ENCODE results near the gene KLHDC7B.

KLHDC7B gene

DNA sequence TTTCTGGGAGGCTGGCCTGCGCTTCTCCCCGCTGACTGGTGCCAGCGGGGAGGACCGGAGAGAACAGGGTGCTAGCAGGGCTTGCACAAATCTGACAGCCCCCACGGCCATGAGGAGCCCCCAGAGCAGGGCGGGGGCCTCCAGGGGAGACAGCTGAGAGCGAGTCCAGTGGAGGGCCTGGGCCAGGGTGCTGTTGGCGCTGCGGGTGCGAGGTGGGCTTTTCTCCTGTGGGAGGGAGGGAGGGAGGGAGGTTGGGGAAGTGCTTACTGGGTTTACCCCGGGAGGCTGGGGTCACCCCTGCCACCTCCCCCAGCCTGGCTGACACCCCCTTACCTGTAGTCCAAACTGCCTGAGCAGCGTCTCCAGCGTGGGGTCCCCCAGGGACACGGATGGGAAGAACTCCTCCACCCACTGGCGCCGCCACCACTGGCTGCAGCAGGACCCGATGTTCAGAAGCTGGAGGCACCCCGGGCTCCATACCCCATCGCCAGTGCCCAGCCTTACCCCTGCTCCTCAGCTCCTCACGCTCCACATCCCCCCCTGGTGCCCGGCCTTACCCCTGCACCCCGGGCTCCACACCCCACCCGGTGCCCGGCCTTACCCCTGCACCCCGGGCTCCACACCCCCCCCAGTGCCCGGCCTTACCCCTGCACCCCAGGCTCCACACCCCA lies 42.1 kb upstream of the KLHDC7B start:
- no peak overlapping the region for H3K4me3 ChIP-seq (replicated peaks; ENCODE audit: low read depth, low read length)
- TF ChIP-seq, protein P1, sequence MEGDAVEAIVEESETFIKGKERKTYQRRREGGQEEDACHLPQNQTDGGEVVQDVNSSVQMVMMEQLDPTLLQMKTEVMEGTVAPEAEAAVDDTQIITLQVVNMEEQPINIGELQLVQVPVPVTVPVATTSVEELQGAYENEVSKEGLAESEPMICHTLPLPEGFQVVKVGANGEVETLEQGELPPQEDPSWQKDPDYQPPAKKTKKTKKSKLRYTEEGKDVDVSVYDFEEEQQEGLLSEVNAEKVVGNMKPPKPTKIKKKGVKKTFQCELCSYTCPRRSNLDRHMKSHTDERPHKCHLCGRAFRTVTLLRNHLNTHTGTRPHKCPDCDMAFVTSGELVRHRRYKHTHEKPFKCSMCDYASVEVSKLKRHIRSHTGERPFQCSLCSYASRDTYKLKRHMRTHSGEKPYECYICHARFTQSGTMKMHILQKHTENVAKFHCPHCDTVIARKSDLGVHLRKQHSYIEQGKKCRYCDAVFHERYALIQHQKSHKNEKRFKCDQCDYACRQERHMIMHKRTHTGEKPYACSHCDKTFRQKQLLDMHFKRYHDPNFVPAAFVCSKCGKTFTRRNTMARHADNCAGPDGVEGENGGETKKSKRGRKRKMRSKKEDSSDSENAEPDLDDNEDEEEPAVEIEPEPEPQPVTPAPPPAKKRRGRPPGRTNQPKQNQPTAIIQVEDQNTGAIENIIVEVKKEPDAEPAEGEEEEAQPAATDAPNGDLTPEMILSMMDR (IDR thresholded peaks at IDR 0.05; ENCODE audit: low read length, missing control alignments), result no peak
- no peak for DNase-seq (ENCODE audit: low read depth)

DNA sequence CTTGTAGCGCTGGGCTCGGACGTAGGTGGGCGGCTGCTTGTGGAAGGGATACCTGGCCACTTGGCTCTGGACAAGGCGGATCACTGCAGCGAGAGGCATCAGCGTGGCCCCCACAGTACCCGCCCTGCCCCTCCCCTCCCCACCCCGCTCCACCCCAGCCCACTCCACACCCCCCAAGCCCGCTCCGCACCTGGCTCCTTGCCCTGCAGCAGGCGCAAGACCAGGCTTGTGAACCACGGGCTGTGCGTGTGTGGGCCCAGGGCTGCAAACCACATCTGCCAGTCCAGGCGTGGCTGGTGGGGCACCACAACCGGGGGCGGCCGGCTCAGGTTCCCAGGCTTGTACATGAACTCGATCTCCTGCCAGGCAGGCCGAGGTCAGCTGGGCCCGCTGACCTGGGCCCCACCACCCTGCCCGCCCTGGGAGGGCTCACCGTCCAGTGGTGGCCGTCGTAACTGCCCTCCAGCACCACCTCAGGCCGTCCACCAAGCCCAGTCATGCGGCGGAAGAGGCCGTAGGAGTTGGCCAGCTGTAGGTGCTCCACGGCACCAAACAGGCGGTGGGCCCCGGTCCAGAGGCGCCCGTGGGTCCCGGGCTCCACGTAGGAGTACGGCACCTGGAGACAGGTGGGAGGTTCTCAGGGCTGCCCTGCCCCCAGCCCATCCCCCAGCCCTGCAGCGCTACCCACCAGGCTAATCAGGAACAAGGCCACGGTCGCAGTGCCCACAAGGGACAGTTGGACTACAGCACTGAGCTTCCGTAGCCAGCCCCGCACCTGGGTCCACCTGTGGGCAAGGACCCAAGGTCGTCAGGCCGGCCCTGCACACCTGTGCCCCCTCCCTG lies 41.1 kb upstream of the KLHDC7B start:
- no peak overlapping the region for H3K4me3 ChIP-seq (replicated peaks; ENCODE audit: low read depth, low read length)
- no peak for DNase-seq (ENCODE audit: low read depth)
- TF ChIP-seq, protein P1 (IDR thresholded peaks at IDR 0.05; ENCODE audit: low read length, missing control alignments), result no peak

DNA sequence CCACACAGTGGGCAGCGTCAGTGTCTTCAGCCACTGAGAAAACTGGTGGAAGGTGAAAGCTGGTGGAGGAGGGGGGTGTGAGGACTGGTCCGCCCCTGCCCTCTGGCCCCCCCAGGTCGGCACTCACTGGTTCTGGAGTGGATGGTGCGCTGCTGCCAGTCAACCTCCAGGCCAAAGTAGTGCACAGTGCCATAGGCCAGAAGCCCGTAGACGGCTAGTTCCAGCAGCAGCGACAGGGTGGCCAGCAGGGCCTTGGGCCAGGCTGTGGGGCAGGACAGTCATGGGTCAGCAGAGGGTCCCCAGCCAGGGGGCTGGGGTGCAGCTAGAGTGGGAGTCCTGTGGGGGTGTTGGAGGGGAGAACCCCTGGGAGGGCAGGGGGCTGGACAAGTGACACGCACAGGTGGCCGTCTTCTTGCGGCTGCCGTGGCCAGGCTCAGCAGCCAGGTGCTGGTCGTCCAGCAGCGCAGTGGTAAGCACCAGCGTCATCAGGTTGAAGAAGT lies 40.4 kb upstream of the KLHDC7B start:
- no peak for DNase-seq (ENCODE audit: low read depth)
- TF ChIP-seq, protein P1 (IDR thresholded peaks at IDR 0.05; ENCODE audit: low read length, missing control alignments), result no peak
- no peak overlapping the region for H3K4me3 ChIP-seq (replicated peaks; ENCODE audit: low read depth, low read length)

DNA sequence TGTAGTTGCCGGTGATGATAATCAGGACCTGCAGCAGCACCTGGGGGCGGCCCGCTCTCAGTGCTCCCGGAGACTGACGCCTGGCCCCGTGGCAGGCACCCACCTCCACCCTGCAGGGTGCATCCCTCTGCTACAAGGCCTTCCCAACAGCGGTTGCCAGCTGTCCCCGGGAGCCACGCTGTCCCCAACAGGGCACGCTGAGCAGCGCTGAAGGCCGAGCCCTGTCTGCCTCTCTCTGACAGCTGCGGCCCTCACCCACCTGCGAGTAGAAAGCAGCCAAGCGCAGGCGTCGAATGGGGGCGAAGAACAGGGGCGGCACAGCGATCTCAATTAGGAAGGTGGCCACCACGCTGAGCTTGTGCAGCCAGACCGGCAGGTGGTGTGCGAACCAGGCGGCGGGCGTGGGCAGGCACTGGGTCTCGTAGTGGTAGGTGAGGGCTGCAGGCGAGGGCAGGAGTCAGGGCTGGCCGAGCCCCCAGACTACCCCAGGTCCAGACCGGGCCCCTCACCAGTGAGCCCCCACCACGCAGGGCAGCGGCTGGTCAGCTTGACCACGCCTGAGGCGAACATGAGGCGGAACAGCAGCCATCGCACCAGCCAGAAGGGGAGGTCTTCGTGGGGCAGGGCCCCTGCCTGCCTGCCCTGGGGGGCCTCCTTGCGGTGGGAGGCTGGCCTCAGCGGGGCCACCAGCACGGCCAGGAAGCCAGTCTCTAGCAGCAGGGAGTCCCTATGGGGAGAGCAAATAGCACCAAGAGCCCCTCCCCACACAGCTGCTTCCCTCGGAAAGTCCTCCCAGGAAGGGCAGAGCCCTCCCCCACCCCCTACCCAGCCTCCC lies 39.7 kb upstream of the KLHDC7B start:
- peak overlapping the region; percentile 96 for H3K4me3 ChIP-seq (replicated peaks; ENCODE audit: low read depth, low read length)
- TF ChIP-seq, protein P1 (IDR thresholded peaks at IDR 0.05; ENCODE audit: low read length, missing control alignments), result no peak
- DNase-seq (ENCODE audit: low read depth), result no peak

DNA sequence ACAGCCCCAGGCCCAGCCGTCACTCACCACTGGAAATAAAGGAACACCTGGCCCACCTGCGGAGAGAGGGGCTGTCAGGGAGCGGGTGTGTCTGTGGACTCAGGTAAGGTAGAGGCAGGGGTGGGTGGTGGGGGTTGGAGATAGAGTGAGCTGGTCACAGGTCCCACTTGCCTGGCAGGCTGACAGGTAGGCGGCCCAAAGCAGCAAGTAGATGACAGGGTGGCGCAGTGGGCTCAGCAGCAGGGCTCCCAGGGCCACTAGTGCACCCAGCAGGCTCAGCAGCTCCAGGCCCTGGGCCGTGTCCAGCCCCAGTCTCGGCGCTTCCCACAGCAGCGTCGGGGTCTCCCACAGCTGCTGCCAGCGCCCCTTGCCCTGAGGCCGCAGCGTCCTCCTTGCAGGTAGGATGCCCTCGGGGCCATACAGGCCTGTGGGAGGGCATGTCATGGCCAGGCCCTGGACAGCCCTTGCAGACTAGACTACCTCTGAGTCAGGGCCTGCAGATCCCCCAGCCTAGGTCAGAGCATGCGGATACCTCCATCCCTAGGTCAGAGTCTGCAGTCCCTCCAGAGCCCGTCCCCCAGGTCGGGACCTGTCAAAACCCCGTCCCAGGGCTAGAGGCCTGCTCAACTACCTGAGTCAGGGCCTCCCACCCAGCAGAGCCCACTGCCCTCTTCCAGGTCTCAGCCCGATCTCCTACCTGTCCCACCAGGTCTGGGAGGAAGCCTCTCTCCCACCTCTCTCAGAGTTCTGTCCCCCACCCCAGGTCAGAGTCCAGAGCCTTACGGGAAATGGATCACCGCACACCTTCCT lies 38.9 kb upstream of the KLHDC7B start:
- peak overlapping the region; percentile 96 for H3K4me3 ChIP-seq (replicated peaks; ENCODE audit: low read depth, low read length)
- TF ChIP-seq, protein P1 (IDR thresholded peaks at IDR 0.05; ENCODE audit: low read length, missing control alignments), result no peak
- no peak for DNase-seq (ENCODE audit: low read depth)

DNA sequence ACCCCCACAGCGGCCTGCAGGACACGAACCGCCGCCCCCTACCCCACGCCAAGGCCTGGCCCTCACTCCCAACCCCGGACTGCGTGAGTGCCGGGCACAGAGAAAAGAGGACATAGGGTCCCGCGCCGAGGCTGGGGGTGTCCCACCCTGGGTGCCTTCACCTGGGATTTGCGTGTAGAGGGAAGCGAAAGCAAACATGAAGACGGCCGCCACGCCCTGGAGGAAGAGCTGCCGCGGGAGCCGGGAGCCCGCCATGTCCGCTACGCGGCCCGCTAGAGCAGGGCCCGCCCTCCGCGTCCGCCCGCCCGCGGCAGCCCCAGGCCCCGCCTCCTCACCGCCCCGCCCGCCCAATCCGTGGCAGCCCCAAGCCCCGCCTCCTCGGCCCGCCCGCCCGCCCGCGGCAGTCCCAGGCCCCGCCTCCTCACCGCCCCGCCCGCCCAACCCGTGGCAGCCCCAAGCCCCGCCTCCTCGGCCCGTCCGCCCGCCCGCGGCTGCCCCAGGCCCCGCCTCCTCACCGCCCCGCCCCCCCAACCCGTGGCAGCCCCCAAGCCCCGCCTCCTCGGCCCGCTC lies 38.2 kb upstream of the KLHDC7B start, which contains the start of gene LMF2:
TSS of gene LMF2 (minus strand) at position 282 of the 570 bp plus-strand sequence. CDS start at position 255, 27 bp downstream.
- H3K4me3 ChIP-seq (replicated peaks; ENCODE audit: low read depth, low read length), result peak within 1 kb of the TSS; percentile 96
- TF ChIP-seq, protein P1 (IDR thresholded peaks at IDR 0.05; ENCODE audit: low read length, missing control alignments), result no peak
- no peak for DNase-seq (ENCODE audit: low read depth)
